Central memory CD4-positive, alpha-beta T cell (primary cell): ENCODE data around the gene ANKRD33.

Experiments used
- DNase-seq: peaks from one replicate; pipeline ENCODE4 v3.0.0; 2022

ANKRD33 gene

GRCh38 chr12:51860986-51861385 is 26.9 kb upstream of the ANKRD33 start:
- no peak for DNase-seq

- DNase-seq = no peak
These were observed 25.0 kb upstream of the ANKRD33 start for GRCh38 chr12:51862947-51863346.

- no peak for DNase-seq
These were observed 24.5 kb upstream of the ANKRD33 start for GRCh38 chr12:51863363-51863932.

- no peak for DNase-seq
These were observed 23.7 kb upstream of the ANKRD33 start for GRCh38 chr12:51863933-51864832.

GRCh38 chr12:51864833-51865670 is 22.9 kb upstream of the ANKRD33 start:
- DNase-seq = no peak

GRCh38 chr12:51865757-51866270 is 22.1 kb upstream of the ANKRD33 start:
- DNase-seq = no peak

GRCh38 chr12:51866324-51866723 is 21.6 kb upstream of the ANKRD33 start:
- no peak for DNase-seq

GRCh38 chr12:51866762-51867161 is 21.1 kb upstream of the ANKRD33 start:
- no peak for DNase-seq

GRCh38 chr12:51867371-51867770 is 20.5 kb upstream of the ANKRD33 start:
- DNase-seq = no peak

- DNase-seq = no peak
These were observed 20.0 kb upstream of the ANKRD33 start for GRCh38 chr12:51867796-51868428.

- DNase-seq = no peak
These were observed 18.9 kb upstream of the ANKRD33 start for GRCh38 chr12:51868821-51869495.

- DNase-seq = no peak
These were observed 18.4 kb upstream of the ANKRD33 start for GRCh38 chr12:51869496-51869865.

- DNase-seq = no peak
These were observed 18.0 kb upstream of the ANKRD33 start for GRCh38 chr12:51869931-51870330.

GRCh38 chr12:51870504-51870903 is 17.4 kb upstream of the ANKRD33 start:
- no peak for DNase-seq

- no peak for DNase-seq
These were observed 16.8 kb upstream of the ANKRD33 start for GRCh38 chr12:51871126-51871525.

- no peak for DNase-seq
These were observed 15.8 kb upstream of the ANKRD33 start for GRCh38 chr12:51871918-51872688.

GRCh38 chr12:51872689-51872981 is 15.3 kb upstream of the ANKRD33 start:
- DNase-seq = no peak

- no peak for DNase-seq
These were observed 14.5 kb upstream of the ANKRD33 start for GRCh38 chr12:51873251-51873994.

GRCh38 chr12:51874000-51874399 is 13.9 kb upstream of the ANKRD33 start:
- DNase-seq = no peak

GRCh38 chr12:51874486-51874885 is 13.4 kb upstream of the ANKRD33 start:
- DNase-seq = no peak

- DNase-seq = no peak
These were observed 8.8 kb upstream of the ANKRD33 start for GRCh38 chr12:51879102-51879501.
